ENCODE measurements around the gene LRRN2. TPM values are rescaled to one million over a fixed set of nuclear protein-coding genes. Genes with fewer than 3 reads are reported as not detected.
A peak's percentile ranks its signal among the peaks of the same experiment; 100 is the strongest.

Gene LRRN2
- total and polyA plus RNA-seq, 9 of the 15 experiments (the other 6 are each of a cell fraction or from before 2014, with no cell fraction given): 0.05 TPM; not detected in 8

GRCh38 chr1:204706838-204707509, 21.4 kb upstream of the LRRN2 start (continued):
- no peak for TF ChIP-seq ZNF639 (CRISPR knock-in tag; conservative IDR thresholded peaks at IDR 0.05 in 1 of 2, IDR thresholded peaks at IDR 0.05 in 1 of 2)
- TF ChIP-seq USF1 (CRISPR knock-in tag; IDR thresholded peaks at IDR 0.05): peak; percentile 34; the same call in 1 of the 2 replicates
- TF ChIP-seq ZNF695 (CRISPR knock-in tag; IDR thresholded peaks at IDR 0.05): no peak
- TF ChIP-seq ARID4B (CRISPR knock-in tag; IDR thresholded peaks at IDR 0.05): no peak
- no peak for TF ChIP-seq ZNF764 (CRISPR knock-in tag; IDR thresholded peaks at IDR 0.05; ENCODE audit: low read depth)
- TF ChIP-seq ZBTB8A (IDR thresholded peaks at IDR 0.05; ENCODE audit: partially characterized antibody): no peak
- no peak for TF ChIP-seq ATF1 (CRISPR knock-in tag; IDR thresholded peaks at IDR 0.05)
- no peak; the same call in 1 of the 2 replicates for TF ChIP-seq ATF1 (tag; IDR thresholded peaks at IDR 0.05)
- TF ChIP-seq IRF9 (tag; IDR thresholded peaks at IDR 0.05): no peak
- TF ChIP-seq NEUROD1 (IDR thresholded peaks at IDR 0.05; ENCODE audit: borderline replicate concordance, low read depth, low read length, partially characterized antibody): no peak
- no peak for TF ChIP-seq MLLT1 (IDR thresholded peaks at IDR 0.05)
- TF ChIP-seq TFE3 (CRISPR knock-in tag; IDR thresholded peaks at IDR 0.05): no peak
- no peak for TF ChIP-seq ELF1 (tag; IDR thresholded peaks at IDR 0.05)
- TF ChIP-seq FOXK1 (CRISPR knock-in tag; IDR thresholded peaks at IDR 0.05; ENCODE audit: borderline replicate concordance): no peak
- no peak for TF ChIP-seq CBX5 (IDR thresholded peaks at IDR 0.05; ENCODE audit: borderline replicate concordance, low read depth)
- no peak for TF ChIP-seq PCBP1 (IDR thresholded peaks at IDR 0.05; ENCODE audit: low read depth, low read length, poor library complexity, severe bottlenecking)

Data from K562 (cell line).